Neural progenitor cell (in vitro differentiated cells): ENCODE measurements around the gene ANKRD53. TPM values are rescaled to one million over a fixed set of nuclear protein-coding genes. Genes with fewer than 3 reads are reported as not detected.

Experiments used
- DNase-seq: peaks from one replicate; pipeline ENCODE4 v3.0.0-alpha.2; 2016; ENCODE audit warnings: low spot score
- H2AFZ ChIP-seq: fragments of 200-600 bp; sonication (generic); replicated peaks from 2 replicates; pipeline ENCODE4 v1.6.1; 2016; ENCODE audit warnings: antibody characterized with exemption
- H3F3A ChIP-seq: fragments of 200-600 bp; sonication (generic); 2 replicates; pipeline ENCODE4 v1.6.1; 2016; ENCODE audit warnings: antibody characterized with exemption, low read depth
- H3K27ac ChIP-seq: fragments of 200-600 bp; sonication (generic); 2 replicates; pipeline ENCODE4 v1.5.1; 2016; ENCODE audit warnings: mild to moderate bottlenecking
- H3K27me3 ChIP-seq: fragments of 200-600 bp; sonication (generic); 2 replicates; pipeline ENCODE4 v1.6.1; 2016; ENCODE audit warnings: mild to moderate bottlenecking, moderate library complexity
- H3K36me3 ChIP-seq: fragments of 200-600 bp; sonication (generic); 2 replicates; pipeline ENCODE4 v1.5.1; 2016
- H3K4me1 ChIP-seq: fragments of 200-600 bp; sonication (generic); 2 replicates; pipeline ENCODE4 v1.6.1; 2016; ENCODE audit warnings: mixed run types
- H3K4me2 ChIP-seq: fragments of 200-600 bp; sonication (generic); 2 replicates; pipeline ENCODE4 v1.6.1; 2016
- H3K4me3 ChIP-seq: fragments of 200-600 bp; sonication (generic); 2 replicates; pipeline ENCODE4 v1.5.1; 2016
- H3K79me2 ChIP-seq: fragments of 200-600 bp; sonication (generic); 2 replicates; pipeline ENCODE4 v1.6.1; 2016; ENCODE audit warnings: low read depth
- H3K9ac ChIP-seq: fragments of 200-600 bp; sonication (generic); 2 replicates; pipeline ENCODE4 v1.6.1; 2016
- H3K9me3 ChIP-seq: fragments of 200-600 bp; sonication (generic); 2 replicates; pipeline ENCODE4 v1.5.1; 2016; ENCODE audit warnings: low read depth
- H4K20me1 ChIP-seq: fragments of 200-600 bp; sonication (generic); 2 replicates; pipeline ENCODE4 v1.6.1; 2016; ENCODE audit warnings: low read depth
- H3K27ac Mint-ChIP-seq: 3 replicates; pipeline ENCODE4 v1.8.0; 2021; ENCODE audit warnings: mixed read lengths
- H3K27me3 Mint-ChIP-seq: 2 replicates; pipeline ENCODE4 v1.8.0; 2022; ENCODE audit warnings: low read depth, mild to moderate bottlenecking, inconsistent platforms, moderate library complexity, mixed read lengths; ENCODE audit not compliant: insufficient read depth
- H3K36me3 Mint-ChIP-seq: 3 replicates; pipeline ENCODE4 v1.8.0; 2021; ENCODE audit warnings: mixed read lengths
- H3K4me1 Mint-ChIP-seq: 3 replicates; pipeline ENCODE4 v1.8.0; 2021; ENCODE audit warnings: mixed read lengths
- H3K4me3 Mint-ChIP-seq: 3 replicates; pipeline ENCODE4 v1.8.0; 2021; ENCODE audit warnings: mild to moderate bottlenecking, moderate library complexity, mixed read lengths
- H3K9me3 Mint-ChIP-seq: 3 replicates; pipeline ENCODE4 v1.8.0; 2020; ENCODE audit warnings: mixed read lengths
- EZH2 ChIP-seq: fragments of 200-600 bp; sonication (generic); IDR thresholded peaks from 2 replicates; pipeline ENCODE4 v1.6.1; 2017; ENCODE audit warnings: antibody characterized with exemption, mild to moderate bottlenecking, moderate library complexity
- EZH2phosphoT487 ChIP-seq: fragments of 200-600 bp; sonication (generic); IDR thresholded peaks from 2 replicates; pipeline ENCODE4 v1.6.1; 2017; ENCODE audit warnings: antibody characterized with exemption
- total RNA-seq: library from RNA; depleted of rRNA; stranded (reverse); fragments of >200 nt; gene quantifications from 2 replicates; pipeline ENCODE4 v1.2.3, GENCODE V29; 2015; ENCODE audit warnings: low replicate concordance
- TF ChIP-seq, protein P1 (sequence below): fragments of 200-600 bp; sonication (generic); IDR thresholded peaks from 2 replicates; pipeline ENCODE4 v1.5.1; 2017; ENCODE audit warnings: antibody characterized with exemption, mild to moderate bottlenecking

Gene ANKRD53
- total RNA-seq, 1 donor from 2014 or later: not detected

DNA sequence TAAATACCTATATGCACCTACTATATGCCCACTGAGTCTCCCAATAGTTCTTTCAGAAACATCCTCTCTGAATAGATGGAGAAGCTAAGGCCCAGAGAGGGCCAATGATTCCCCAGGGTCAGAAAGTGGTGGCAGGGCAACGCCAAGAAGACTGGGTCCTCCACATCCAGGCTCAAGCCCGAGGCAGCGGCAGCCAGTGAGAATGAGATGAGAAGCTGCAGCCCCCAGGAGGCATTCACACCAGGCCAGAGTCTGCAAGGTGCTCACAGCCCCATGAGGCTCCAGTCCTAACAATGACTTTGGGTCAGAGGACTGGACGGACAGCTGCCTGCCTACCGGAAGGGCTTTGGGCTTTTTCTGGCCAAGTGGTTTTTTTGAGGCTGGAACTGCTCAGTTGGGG lies 12.7 kb downstream of the ANKRD53 start:
- H3K4me1 ChIP-seq: peaks cover 6% of the 10 kb centered on the region
- peaks cover 21% of the 10 kb centered on the region for H4K20me1 ChIP-seq
- H3K27me3 ChIP-seq: peaks cover 6% of the 10 kb centered on the region
- peaks cover 15% of the 10 kb centered on the region for H3F3A ChIP-seq
- TF ChIP-seq EZH2 (no peak), EZH2phosphoT487 (no peak)
- TF ChIP-seq, protein P1, sequence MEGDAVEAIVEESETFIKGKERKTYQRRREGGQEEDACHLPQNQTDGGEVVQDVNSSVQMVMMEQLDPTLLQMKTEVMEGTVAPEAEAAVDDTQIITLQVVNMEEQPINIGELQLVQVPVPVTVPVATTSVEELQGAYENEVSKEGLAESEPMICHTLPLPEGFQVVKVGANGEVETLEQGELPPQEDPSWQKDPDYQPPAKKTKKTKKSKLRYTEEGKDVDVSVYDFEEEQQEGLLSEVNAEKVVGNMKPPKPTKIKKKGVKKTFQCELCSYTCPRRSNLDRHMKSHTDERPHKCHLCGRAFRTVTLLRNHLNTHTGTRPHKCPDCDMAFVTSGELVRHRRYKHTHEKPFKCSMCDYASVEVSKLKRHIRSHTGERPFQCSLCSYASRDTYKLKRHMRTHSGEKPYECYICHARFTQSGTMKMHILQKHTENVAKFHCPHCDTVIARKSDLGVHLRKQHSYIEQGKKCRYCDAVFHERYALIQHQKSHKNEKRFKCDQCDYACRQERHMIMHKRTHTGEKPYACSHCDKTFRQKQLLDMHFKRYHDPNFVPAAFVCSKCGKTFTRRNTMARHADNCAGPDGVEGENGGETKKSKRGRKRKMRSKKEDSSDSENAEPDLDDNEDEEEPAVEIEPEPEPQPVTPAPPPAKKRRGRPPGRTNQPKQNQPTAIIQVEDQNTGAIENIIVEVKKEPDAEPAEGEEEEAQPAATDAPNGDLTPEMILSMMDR: no peak
- H3K36me3 Mint-ChIP-seq: peaks cover 13% of the 10 kb centered on the region
- H3K9me3 ChIP-seq: no peaks in the 10 kb centered on the region
- no peak overlapping the region for H3K27ac Mint-ChIP-seq
- no peak overlapping the region for H3K4me2 ChIP-seq
- H3K27ac ChIP-seq: no peak overlapping the region
- H3K79me2 ChIP-seq: peaks cover 19% of the 10 kb centered on the region
- H3K4me3 Mint-ChIP-seq: no peak overlapping the region
- peaks cover 15% of the 10 kb centered on the region for H3K4me1 Mint-ChIP-seq
- H3K36me3 ChIP-seq: no peaks in the 10 kb centered on the region
- no peaks in the 10 kb centered on the region for H3K9me3 Mint-ChIP-seq
- H3K4me3 ChIP-seq: no peak overlapping the region
- H3K27me3 Mint-ChIP-seq: peaks cover 9% of the 10 kb centered on the region
- no peak for DNase-seq
- peak overlapping the region; percentile 27 for H3K9ac ChIP-seq
- no peak overlapping the region for H2AFZ ChIP-seq

DNA sequence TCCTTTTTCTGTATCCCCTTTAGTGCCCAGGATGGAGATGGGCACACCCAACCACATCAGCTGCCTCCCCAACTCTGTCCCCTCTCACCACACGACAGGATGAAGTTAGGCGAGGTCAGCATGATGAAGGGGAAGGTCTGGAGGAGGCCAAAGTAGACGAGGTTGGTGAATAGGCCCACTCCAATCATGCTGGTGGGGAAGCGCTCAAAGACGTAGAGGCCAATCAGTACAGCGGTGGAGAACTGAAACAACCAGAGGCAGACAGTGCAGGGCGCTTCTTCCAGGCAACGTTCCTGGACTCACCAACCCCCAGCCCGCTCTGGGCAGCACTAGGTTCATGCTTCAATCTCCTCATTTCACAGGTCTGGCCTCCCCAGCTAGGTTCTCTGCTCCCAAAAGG lies 13.3 kb downstream of the ANKRD53 start:
- Histone ChIP-seq H3K36me3 (no peaks in the 10 kb centered on the region), H3K4me3 (no peak overlapping the region), H3K79me2 (peaks cover 19% of the 10 kb centered on the region), H3K4me2 (no peak overlapping the region), H3K9ac (peak overlapping the region; percentile 27), H3F3A (peaks cover 15% of the 10 kb centered on the region), H4K20me1 (peaks cover 21% of the 10 kb centered on the region), H2AFZ (no peak overlapping the region), H3K4me1 (peaks cover 6% of the 10 kb centered on the region), H3K27me3 (peaks cover 7% of the 10 kb centered on the region), H3K9me3 (no peaks in the 10 kb centered on the region), H3K27ac (no peak overlapping the region)
- no peaks in the 10 kb centered on the region for H3K9me3 Mint-ChIP-seq
- no peak for DNase-seq
- H3K27ac Mint-ChIP-seq: no peak overlapping the region
- peaks cover 15% of the 10 kb centered on the region for H3K4me1 Mint-ChIP-seq
- peaks cover 7% of the 10 kb centered on the region for H3K36me3 Mint-ChIP-seq
- no peak for TF ChIP-seq EZH2phosphoT487
- TF ChIP-seq EZH2: no peak
- H3K27me3 Mint-ChIP-seq: peaks cover 9% of the 10 kb centered on the region
- H3K4me3 Mint-ChIP-seq: no peak overlapping the region

DNA sequence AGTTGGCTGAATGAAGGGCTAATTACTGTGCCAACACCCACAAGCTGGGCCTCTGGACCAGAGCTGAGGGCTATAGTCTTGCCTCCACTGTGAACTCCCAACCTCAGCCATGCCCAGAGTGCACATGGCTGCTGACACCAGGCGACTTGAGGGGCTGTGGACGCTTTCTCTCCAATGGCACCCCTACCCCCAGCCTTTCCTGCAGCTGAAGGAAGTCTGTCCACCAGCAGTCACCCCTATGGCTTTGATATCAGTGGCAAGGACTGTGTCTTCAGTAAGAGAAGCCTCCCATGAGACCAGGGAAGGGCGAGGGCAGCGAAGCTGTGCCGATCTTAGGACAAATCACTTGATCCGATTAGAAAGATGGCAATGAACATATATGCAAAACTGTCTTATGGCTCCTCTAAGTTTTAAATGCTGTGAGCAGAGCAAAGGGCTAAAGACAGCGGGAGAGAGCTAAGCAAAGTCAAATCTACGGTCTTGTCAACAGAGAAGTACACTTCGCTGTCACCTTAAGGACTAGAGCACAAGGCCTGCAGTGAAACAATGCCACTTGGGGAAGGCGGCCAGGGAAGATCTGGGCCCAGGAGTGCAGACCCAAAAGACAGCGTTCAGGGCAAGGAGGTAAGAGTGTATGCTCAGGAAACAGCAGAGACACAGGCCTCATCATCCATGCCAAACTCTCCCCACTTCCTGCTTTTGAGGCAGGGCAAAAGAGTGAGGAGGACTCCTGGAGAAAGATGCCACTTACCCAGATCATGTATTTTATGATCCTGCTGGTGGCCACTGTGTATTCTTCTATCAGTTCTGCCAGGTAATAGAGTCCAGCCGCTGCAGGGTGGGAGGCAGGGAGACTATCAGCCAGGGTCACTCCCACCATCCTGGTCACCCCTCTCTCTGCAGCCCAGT lies 14.8 kb downstream of the ANKRD53 start:
- Histone ChIP-seq H3K27me3 (peaks cover 21% of the 10 kb centered on the region), H3K9ac (peak overlapping the region; percentile 77), H3K79me2 (peaks cover 19% of the 10 kb centered on the region), H4K20me1 (peaks cover 21% of the 10 kb centered on the region), H3K36me3 (no peaks in the 10 kb centered on the region), H3K9me3 (no peaks in the 10 kb centered on the region), H2AFZ (no peak overlapping the region), H3K4me2 (peak overlapping the region; percentile 95), H3F3A (peaks cover 15% of the 10 kb centered on the region), H3K4me1 (peaks cover 6% of the 10 kb centered on the region), H3K4me3 (peak overlapping the region; percentile 97), H3K27ac (no peak overlapping the region)
- Mint-ChIP-seq H3K4me1 (peaks cover 15% of the 10 kb centered on the region), H3K36me3 (peaks cover 6% of the 10 kb centered on the region), H3K27ac (peak overlapping the region; percentile 35), H3K4me3 (peak overlapping the region; percentile 95), H3K9me3 (no peaks in the 10 kb centered on the region), H3K27me3 (peaks cover 9% of the 10 kb centered on the region)
- TF ChIP-seq, protein P1: no peak
- TF ChIP-seq EZH2phosphoT487 (no peak), EZH2 (no peak)
- no peak for DNase-seq
